D341Med (cell line): Measurements from ENCODE around the gene EIF4G1.
"Not testable (repeated sequence)": the region's sequence is repeated elsewhere in the genome, so short reads cannot be mapped to it uniquely, and the experiment has no call there.

Experiments used
- DNase-seq: peaks from one replicate; pipeline ENCODE4 v3.0.0; 2012; ENCODE audit warnings: low spot score

Gene EIF4G1

DNA sequence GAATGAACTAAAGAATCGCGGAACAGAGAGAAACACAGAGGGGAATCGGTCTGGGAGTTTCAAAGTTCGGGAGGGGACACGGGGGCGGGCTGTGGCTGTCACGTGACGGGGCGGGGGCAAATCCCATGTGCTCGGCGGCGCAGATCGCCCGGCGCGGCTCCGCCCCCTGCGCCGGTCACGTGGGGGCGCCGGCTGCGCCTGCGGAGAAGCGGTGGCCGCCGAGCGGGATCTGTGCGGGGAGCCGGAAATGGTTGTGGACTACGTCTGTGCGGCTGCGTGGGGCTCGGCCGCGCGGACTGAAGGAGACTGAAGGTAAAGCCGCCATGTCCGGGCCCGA, at the start of gene EIF4G1:
Gene EIF4G1, plus strand, starts transcription at position 244 of the 337 bp plus-strand sequence. CDS start 1,191 bp downstream, outside the sequence.
- DNase-seq, result peak; percentile 99

- DNase-seq, result not testable (repeated sequence)
Measured at GRCh38 chr3:184267249-184267648, 47.2 kb upstream of the EIF4G1 start.

- DNase-seq, result no peak
Measured at GRCh38 chr3:184272269-184272668, 42.1 kb upstream of the EIF4G1 start.

DNA sequence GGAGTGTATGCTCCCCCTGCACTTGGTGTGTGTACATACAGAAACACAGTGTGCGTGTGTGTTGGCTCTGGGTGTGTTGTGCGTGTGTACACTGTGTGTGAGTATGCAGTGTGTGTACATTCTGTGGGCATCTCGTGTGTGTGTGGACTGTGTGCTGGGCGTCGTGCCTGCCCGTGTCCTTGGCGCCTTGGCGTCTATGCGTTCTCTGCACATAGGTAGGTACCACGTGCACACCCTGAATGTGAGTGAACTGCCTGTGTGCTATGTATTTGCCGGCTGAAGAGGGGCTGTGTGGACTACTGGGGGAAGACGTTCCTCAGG, 39.1 kb upstream of the EIF4G1 start:
- no peak for DNase-seq

GRCh38 chr3:184275961-184276910, 38.2 kb upstream of the EIF4G1 start, which contains the start of gene ECE2:
Gene ECE2 (plus strand): TSS chr3:184276022. CDS start chr3:184276154, 132 bp downstream.
- no peak for DNase-seq

GRCh38 chr3:184277366-184277765, 37.0 kb upstream of the EIF4G1 start:
- DNase-seq, result no peak

GRCh38 chr3:184282941-184283340, 31.5 kb upstream of the EIF4G1 start:
- no peak for DNase-seq

- no peak for DNase-seq
Measured at GRCh38 chr3:184283681-184284080, 30.7 kb upstream of the EIF4G1 start.

DNA sequence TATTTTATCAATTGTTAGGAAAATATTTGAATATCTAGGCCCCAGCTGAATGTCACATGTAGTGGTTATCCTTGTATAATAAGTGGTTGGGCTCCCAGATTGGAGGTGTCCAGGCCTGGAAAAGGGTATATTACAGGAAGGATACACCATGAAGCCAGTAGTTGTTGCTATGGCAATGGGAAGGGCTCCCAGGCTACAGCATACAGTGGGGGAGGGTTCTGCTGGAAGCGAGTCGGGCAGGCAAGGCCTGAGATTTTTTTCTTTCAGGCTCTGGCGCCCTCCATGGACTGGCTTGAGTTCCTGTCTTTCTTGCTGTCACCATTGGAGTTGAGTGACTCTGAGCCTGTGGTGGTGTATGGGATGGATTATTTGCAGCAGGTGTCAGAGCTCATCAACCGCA, 29.7 kb upstream of the EIF4G1 start:
- peak; percentile 88 for DNase-seq

- peak; percentile 88 for DNase-seq
Measured at GRCh38 chr3:184289426-184289938, 24.9 kb upstream of the EIF4G1 start.

DNA sequence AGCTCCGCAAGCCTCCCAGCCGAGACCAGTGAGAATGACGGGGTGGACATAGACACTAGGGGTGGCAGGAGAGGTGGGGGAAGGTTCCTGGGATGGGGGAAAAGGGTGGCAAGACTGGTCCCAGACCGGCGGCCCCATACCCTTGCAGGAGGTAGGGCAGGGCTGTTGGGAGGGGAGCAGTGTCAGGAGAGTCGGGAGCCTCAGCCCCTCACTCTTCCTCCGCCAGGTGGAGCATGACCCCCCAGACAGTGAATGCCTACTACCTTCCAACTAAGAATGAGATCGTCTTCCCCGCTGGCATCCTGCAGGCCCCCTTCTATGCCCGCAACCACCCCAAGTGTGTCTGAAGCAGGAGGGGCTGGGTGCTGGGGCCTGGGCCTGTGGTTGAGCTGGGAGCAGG, 24.1 kb upstream of the EIF4G1 start:
- no peak for DNase-seq

- DNase-seq, result no peak
Measured at GRCh38 chr3:184291044-184291737, 23.2 kb upstream of the EIF4G1 start.

DNA sequence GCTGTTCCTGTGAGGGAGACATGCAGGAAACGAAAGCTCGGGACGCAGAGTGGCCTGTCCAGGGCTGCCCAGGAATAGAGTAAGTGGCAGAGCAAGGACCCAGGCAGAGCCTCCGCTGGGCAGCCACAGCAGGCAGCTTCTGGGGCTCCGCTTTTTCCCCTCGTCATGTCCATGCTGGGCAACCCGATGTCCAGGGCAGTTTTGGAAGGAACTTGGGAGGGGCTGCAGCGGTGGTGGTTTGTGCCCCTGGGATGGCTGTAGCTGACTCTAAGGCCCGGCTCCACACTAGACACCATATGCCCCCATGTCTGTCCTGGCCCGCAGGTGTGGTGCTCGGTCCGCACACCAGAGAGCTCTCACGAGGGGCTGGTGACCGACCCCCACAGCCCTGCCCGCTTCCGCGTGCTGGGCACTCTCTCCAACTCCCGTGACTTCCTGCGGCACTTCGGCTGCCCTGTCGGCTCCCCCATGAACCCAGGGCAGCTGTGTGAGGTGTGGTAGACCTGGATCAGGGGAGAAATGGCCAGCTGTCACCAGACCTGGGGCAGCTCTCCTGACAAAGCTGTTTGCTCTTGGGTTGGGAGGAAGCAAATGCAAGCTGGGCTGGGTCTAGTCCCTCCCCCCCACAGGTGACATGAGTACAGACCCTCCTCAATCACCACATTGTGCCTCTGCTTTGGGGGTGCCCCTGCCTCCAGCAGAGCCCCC, 22.5 kb upstream of the EIF4G1 start:
- no peak for DNase-seq

GRCh38 chr3:184295771-184296170, 18.6 kb upstream of the EIF4G1 start:
- no peak for DNase-seq

DNA sequence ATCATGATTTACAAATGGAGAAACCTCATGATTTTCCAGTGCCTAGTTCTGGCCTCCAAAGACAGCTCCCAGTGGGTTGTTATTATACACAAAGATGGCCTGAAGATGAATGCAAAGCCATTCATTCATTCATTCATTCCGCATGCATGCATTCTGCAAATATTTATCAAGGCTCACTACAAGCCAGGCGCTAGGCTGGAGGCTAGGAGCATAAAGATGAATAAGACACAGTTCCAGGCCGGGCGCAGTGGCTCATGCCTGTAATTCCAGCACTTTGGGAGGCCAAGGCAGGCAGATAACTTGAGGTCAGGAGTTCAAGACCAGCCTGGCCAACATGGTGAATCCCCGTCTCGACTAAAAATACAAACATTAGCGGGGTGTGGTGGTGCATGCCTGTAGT, 17.8 kb upstream of the EIF4G1 start:
- no peak for DNase-seq

- peak; percentile 100 for DNase-seq
Measured at GRCh38 chr3:184298759-184299487, 15.5 kb upstream of the EIF4G1 start, which contains the start of gene PSMD2. Gene PSMD2 (plus strand): TSS chr3:184299241. CDS start chr3:184299267, 26 bp downstream.

- no peak for DNase-seq
Measured at GRCh38 chr3:184299488-184300377, 14.7 kb upstream of the EIF4G1 start.

DNA sequence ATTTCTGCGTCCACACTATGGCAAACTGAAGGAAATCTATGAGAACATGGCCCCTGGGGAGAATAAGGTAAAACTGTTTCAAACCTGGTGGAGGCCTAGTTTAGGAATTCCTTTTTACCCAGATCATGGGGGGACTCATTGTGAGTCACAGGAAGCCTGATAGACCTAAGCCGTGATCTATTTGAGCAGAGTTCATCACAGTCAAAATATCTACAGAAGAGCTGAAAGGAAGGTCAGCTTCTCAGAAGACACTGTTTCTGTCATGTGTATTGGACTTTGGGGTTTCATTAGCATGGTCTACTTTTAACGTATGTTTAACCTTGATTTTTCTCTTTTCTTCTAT, 14.1 kb upstream of the EIF4G1 start:
- no peak for DNase-seq

- no peak for DNase-seq
Measured at GRCh38 chr3:184305577-184305976, 8.8 kb upstream of the EIF4G1 start.

GRCh38 chr3:184306341-184306972, 7.9 kb upstream of the EIF4G1 start:
- DNase-seq, result no peak
